Smooth muscle cell (in vitro differentiated cells): ENCODE results near the gene TEX26. TPM values are rescaled to one million over a fixed set of nuclear protein-coding genes. Genes with fewer than 3 reads are reported as not detected.
A peak's percentile ranks its signal among the peaks of the same experiment; 100 is the strongest.

ENCODE experiments used
- DNase-seq: peaks from one replicate; lab custom pipeline; 2025; ENCODE audit not compliant: unreplicated experiment; lab: John Stamatoyannopoulos, UW
- H2AFZ ChIP-seq: fragments of 200-600 bp; sonication (generic); 2 replicates; pipeline ENCODE4 v1.6.0; 2016; ENCODE audit warnings: antibody characterized with exemption, low read depth, mild to moderate bottlenecking
- H3F3A ChIP-seq: fragments of 200-600 bp; sonication (generic); 2 replicates; pipeline ENCODE4 v1.6.0; 2017; ENCODE audit warnings: antibody characterized with exemption, low read depth
- H3K27ac ChIP-seq: fragments of 200-600 bp; sonication (generic); 2 replicates; pipeline ENCODE4 v1.5.1; 2016; ENCODE audit warnings: low read depth, mild to moderate bottlenecking
- H3K27me3 ChIP-seq: fragments of 200-600 bp; sonication (generic); 2 replicates; pipeline ENCODE4 v1.6.1; 2016; ENCODE audit warnings: low read depth, mild to moderate bottlenecking
- H3K36me3 ChIP-seq: fragments of 200-600 bp; sonication (generic); 2 replicates; pipeline ENCODE4 v1.5.1; 2016; ENCODE audit warnings: low read depth
- H3K4me1 ChIP-seq: fragments of 200-600 bp; sonication (generic); 2 replicates; pipeline ENCODE4 v1.5.1; 2016; ENCODE audit warnings: low read depth
- H3K4me2 ChIP-seq: fragments of 200-600 bp; sonication (generic); 2 replicates; pipeline ENCODE4 v1.6.0; 2016; ENCODE audit warnings: mild to moderate bottlenecking
- H3K4me3 ChIP-seq: fragments of 200-600 bp; sonication (generic); 2 replicates; pipeline ENCODE4 v1.5.1; 2016; ENCODE audit warnings: mild to moderate bottlenecking
- H3K79me2 ChIP-seq: fragments of 200-600 bp; sonication (generic); 2 replicates; pipeline ENCODE4 v1.6.0; 2016; ENCODE audit warnings: low read depth, mild to moderate bottlenecking
- H3K9ac ChIP-seq: fragments of 200-600 bp; sonication (generic); 2 replicates; pipeline ENCODE4 v1.6.0; 2016; ENCODE audit warnings: low read depth
- H3K9me3 ChIP-seq: fragments of 200-600 bp; sonication (generic); replicated peaks from 2 replicates; pipeline ENCODE4 v1.5.1; 2016; ENCODE audit warnings: low read depth
- H4K20me1 ChIP-seq: fragments of 200-600 bp; sonication (generic); 2 replicates; pipeline ENCODE4 v1.6.0; 2016; ENCODE audit warnings: low read depth
- CTCF ChIP-seq: fragments of 200-600 bp; sonication (generic); IDR thresholded peaks from 2 replicates; pipeline ENCODE4 v1.5.1; 2017; ENCODE audit warnings: borderline replicate concordance, mild to moderate bottlenecking, antibody characterized with exemption; ENCODE audit not compliant: insufficient read depth, poor library complexity, severe bottlenecking
- WGBS: methylation state at CpG from one replicate; pipeline ENCODE4 v1.1.7; 2016; ENCODE audit warnings: low lambda C conversion rate; 5-methylcytosine and 5-hydroxymethylcytosine counted together
- polyA plus RNA-seq: library from polyadenylated mRNA; unstranded; fragments of >200 nt; fragmentation: Nextera tagmentation; extraction: Ambion mirVana; gene quantifications from 2 replicates; pipeline ENCODE4 v1.2.1, GENCODE V29; 2016
- total RNA-seq: library from RNA; depleted of rRNA; stranded (reverse); fragments of >200 nt; gene quantifications from 2 replicates; pipeline ENCODE4 v1.2.3, GENCODE V29; 2014

Gene TEX26
- total and polyA plus RNA-seq, 2 experiments from 2014 or later, result 0.42 to 0.58 TPM

- no peak for TF ChIP-seq CTCF
- DNase-seq, result no peak
These were observed 50.5 kb downstream of the TEX26 start for GRCh38 chr13:30982906-30983305.

GRCh38 chr13:30983431-30983830 lies 51.0 kb downstream of the TEX26 start:
- H3K9ac ChIP-seq, result no peak overlapping the region
- no peaks in the 10 kb centered on the region for H3K9me3 ChIP-seq
- H3K79me2 ChIP-seq, result no peaks in the 10 kb centered on the region
- no peak overlapping the region for H3K4me3 ChIP-seq
- peaks cover 28% of the 10 kb centered on the region for H3K4me1 ChIP-seq
- DNase-seq, result no peak
- H3K4me2 ChIP-seq, result no peak overlapping the region
- TF ChIP-seq CTCF, result no peak
- no peak overlapping the region for H2AFZ ChIP-seq
- WGBS, result 40% methylated on average over 4 of the region's 4 CpGs
- H3K36me3 ChIP-seq, result no peaks in the 10 kb centered on the region
- H4K20me1 ChIP-seq, result no peaks in the 10 kb centered on the region
- no peaks in the 10 kb centered on the region for H3K27me3 ChIP-seq
- peaks cover 1% of the 10 kb centered on the region for H3F3A ChIP-seq
- no peak overlapping the region for H3K27ac ChIP-seq

More at GRCh38 chr13:30982906-30983305, 50.5 kb downstream of the TEX26 start:
- Histone ChIP-seq H3K9me3 (no peaks in the 10 kb centered on the region), H3K36me3 (no peaks in the 10 kb centered on the region), H3F3A (peaks cover 4% of the 10 kb centered on the region), H3K4me3 (no peak overlapping the region), H3K27ac (no peak overlapping the region), H3K27me3 (no peaks in the 10 kb centered on the region), H3K9ac (no peak overlapping the region), H3K4me1 (peaks cover 28% of the 10 kb centered on the region), H2AFZ (no peak overlapping the region), H3K79me2 (no peaks in the 10 kb centered on the region), H3K4me2 (no peak overlapping the region), H4K20me1 (no peaks in the 10 kb centered on the region)
- 89% methylated on average over 3 of the region's 3 CpGs for WGBS

- Histone ChIP-seq H3K4me2 (no peak overlapping the region), H2AFZ (no peak overlapping the region), H4K20me1 (no peaks in the 10 kb centered on the region), H3K27me3 (no peaks in the 10 kb centered on the region), H3K36me3 (no peaks in the 10 kb centered on the region), H3K27ac (no peak overlapping the region), H3K4me3 (no peak overlapping the region), H3K9ac (no peak overlapping the region), H3K9me3 (no peaks in the 10 kb centered on the region), H3K79me2 (no peaks in the 10 kb centered on the region), H3F3A (no peaks in the 10 kb centered on the region), H3K4me1 (peaks cover 28% of the 10 kb centered on the region)
- no peak for DNase-seq
- WGBS, result 95% methylated on average over 4 of the region's 4 CpGs
- no peak for TF ChIP-seq CTCF
These were observed 52.2 kb downstream of the TEX26 start for GRCh38 chr13:30984620-30985019.

- Histone ChIP-seq H4K20me1 (no peaks in the 10 kb centered on the region), H3K36me3 (no peaks in the 10 kb centered on the region), H3K4me2 (peak overlapping the region; percentile 47), H3K27me3 (no peaks in the 10 kb centered on the region), H3K27ac (peak overlapping the region; percentile 43), H3K4me1 (peaks cover 28% of the 10 kb centered on the region), H3K4me3 (no peak overlapping the region), H3K79me2 (no peaks in the 10 kb centered on the region), H3K9ac (no peak overlapping the region), H3K9me3 (no peaks in the 10 kb centered on the region), H2AFZ (no peak overlapping the region), H3F3A (no peaks in the 10 kb centered on the region)
- no peak for TF ChIP-seq CTCF
- no peak for DNase-seq
- 26% methylated on average over 3 of the region's 3 CpGs for WGBS
These were observed 53.3 kb downstream of the TEX26 start for GRCh38 chr13:30985637-30986205.
